SK-N-MC (cell line): ENCODE results near the gene MCRIP1.

ENCODE experiments used
- DNase-seq: peaks from one replicate; pipeline ENCODE4 v3.0.0-alpha.2; 2011; ENCODE audit warnings: low read depth, low spot score
- H3K27ac ChIP-seq: fragments of 200-600 bp; sonication (generic); 2 replicates; pipeline ENCODE4 v1.5.1; 2016; ENCODE audit warnings: mixed run types
- H3K36me3 ChIP-seq: fragments of 200-600 bp; sonication (generic); 2 replicates; pipeline ENCODE4 v1.6.1; 2017; ENCODE audit warnings: antibody characterized with exemption, low read length, mixed read lengths; ENCODE audit not compliant: insufficient read depth
- H3K4me3 ChIP-seq: fragments of 200-600 bp; sonication (generic); 2 replicates; pipeline ENCODE4 v1.5.1; 2016
- H3K9ac ChIP-seq: fragments of 200-600 bp; sonication (generic); 2 replicates; pipeline ENCODE4 v1.8.0; 2017; ENCODE audit warnings: mixed run types, mixed read lengths; ENCODE audit not compliant: insufficient read length
- H3K9me3 ChIP-seq: fragments of 200-600 bp; sonication (generic); 2 replicates; pipeline ENCODE4 v1.6.1; 2017; ENCODE audit warnings: low read depth, mild to moderate bottlenecking, antibody characterized with exemption, low read length, moderate library complexity, mixed read lengths
- EZH2 ChIP-seq: fragments of 200-600 bp; sonication (generic); IDR thresholded peaks from one replicate; pipeline ENCODE4 v1.6.1; 2017; ENCODE audit warnings: antibody characterized with exemption
- FOXP2 ChIP-seq: optimal IDR thresholded peaks from 2 replicates; pipeline ENCODE3; 2011; ENCODE audit warnings: mild to moderate bottlenecking, moderate library complexity; ENCODE audit not compliant: insufficient read depth; ENCODE audit errors: extremely low read length, control extremely low read depth
- POLR2AphosphoS5 ChIP-seq: IDR thresholded peaks from 2 replicates; pipeline ENCODE4 v1.6.1; 2012; ENCODE audit warnings: mild to moderate bottlenecking, low read depth, low read length, borderline replicate concordance

Gene MCRIP1

DNA sequence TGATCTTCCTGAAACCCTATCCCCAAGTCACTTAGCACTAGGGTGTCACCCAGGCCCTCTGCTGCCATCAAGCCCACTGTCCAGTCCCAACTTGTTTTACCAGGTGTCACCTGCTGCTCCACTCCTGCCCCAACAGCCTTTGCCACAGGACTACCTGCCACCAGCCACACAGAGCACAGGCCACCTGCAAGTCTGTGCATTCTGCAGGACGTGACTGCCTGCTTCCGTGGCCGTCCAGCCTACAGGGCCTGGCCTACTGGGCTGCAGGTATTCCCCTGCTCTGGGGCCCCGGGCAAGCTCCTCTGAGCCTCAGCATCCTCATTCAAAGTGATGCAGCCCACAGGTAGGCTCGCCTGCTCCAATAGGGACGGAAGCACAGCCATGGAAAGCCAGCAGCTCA, 3.2 kb downstream of the MCRIP1 start:
- no peak overlapping the region for H3K4me3 ChIP-seq
- no peaks in the 10 kb centered on the region for H3K9me3 ChIP-seq
- TF ChIP-seq EZH2 = no peak
- TF ChIP-seq POLR2AphosphoS5 = no peak
- no peak for TF ChIP-seq FOXP2
- no peaks in the 10 kb centered on the region for H3K36me3 ChIP-seq
- H3K9ac ChIP-seq = no peak overlapping the region
- no peak overlapping the region for H3K27ac ChIP-seq
- DNase-seq = no peak

DNA sequence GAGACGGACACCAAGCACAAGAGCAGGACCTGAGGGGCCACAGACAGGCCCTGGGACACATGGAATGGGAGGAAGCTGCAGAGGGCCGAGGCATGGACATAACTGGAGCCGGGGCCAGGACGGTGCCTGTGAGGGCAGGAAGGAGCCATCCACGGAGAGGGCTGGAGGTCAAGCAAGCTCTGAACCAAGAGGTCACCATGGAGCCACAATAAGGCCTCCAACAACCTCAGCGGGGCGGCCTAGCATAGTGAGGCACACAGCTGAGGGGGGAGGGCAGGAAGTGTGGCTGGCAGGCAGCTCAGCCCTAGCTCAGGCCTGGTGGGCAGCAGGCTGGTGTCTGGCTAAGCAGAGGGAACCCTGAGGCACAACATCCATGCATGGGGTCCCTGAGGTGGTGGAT, 4.4 kb downstream of the MCRIP1 start:
- no peak overlapping the region for H3K27ac ChIP-seq
- H3K36me3 ChIP-seq = no peaks in the 10 kb centered on the region
- no peak overlapping the region for H3K4me3 ChIP-seq
- no peak for TF ChIP-seq POLR2AphosphoS5
- TF ChIP-seq EZH2 = no peak
- no peak for TF ChIP-seq FOXP2
- H3K9ac ChIP-seq = no peak overlapping the region
- DNase-seq = no peak
- no peaks in the 10 kb centered on the region for H3K9me3 ChIP-seq

DNA sequence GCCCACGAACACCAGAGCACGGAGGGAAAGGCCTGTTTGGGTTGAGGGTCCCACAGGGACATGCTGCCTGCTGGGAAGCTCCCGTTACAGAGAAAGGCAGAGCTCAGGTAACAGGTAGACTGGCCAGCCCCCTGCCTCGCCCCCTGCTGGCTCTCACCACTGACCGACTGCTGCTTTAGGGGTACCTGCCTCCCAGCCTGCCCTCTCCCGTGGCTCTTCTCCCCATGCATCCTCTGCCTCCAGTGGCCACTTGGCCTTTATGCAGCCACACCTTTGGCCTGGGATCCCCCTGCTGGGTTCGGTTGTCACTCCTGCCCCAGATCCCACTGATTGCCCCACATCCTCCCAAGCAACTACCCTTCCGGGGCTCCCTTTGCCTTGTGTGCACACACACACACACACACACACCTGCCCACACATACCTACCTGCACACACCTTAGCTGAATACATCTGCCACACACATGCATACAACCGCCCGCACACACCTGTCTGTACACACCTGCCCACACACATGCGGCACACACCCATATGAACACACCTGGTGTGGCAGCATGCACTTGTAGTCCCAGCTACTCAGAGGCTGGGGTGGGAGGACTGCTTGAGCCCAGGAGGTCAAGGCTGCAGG, 7.1 kb downstream of the MCRIP1 start:
- no peaks in the 10 kb centered on the region for H3K9me3 ChIP-seq
- H3K36me3 ChIP-seq = no peaks in the 10 kb centered on the region
- H3K4me3 ChIP-seq = no peak overlapping the region
- DNase-seq = no peak
- H3K9ac ChIP-seq = no peak overlapping the region
- no peak for TF ChIP-seq FOXP2
- TF ChIP-seq POLR2AphosphoS5 = no peak
- no peak for TF ChIP-seq EZH2
- no peak overlapping the region for H3K27ac ChIP-seq

DNA sequence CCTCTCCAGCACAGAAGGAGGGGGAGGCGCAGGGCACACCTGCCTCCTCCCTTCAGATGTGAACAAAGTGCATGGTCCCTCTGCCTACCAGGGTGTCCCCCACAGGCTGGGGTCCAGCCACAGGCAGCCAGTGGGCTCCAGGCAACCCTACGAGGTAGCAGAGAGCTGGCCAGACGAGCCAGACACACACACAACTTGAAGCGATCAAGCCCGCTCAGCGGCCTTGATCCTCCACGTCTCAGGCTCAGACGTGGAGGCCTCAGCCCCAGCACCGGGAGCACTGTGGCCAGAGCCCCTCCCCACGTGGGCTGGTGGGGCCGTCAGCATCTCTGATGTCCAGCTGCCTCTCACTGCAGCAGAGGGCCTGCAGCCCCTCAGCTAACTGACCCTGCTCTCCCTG, 8.5 kb downstream of the MCRIP1 start:
- Histone ChIP-seq H3K9ac (no peak overlapping the region), H3K36me3 (no peaks in the 10 kb centered on the region), H3K27ac (no peak overlapping the region), H3K9me3 (no peaks in the 10 kb centered on the region), H3K4me3 (no peak overlapping the region)
- TF ChIP-seq EZH2 (no peak), POLR2AphosphoS5 (no peak), FOXP2 (no peak)
- no peak for DNase-seq

- Histone ChIP-seq H3K9ac (no peak overlapping the region), H3K4me3 (no peak overlapping the region), H3K27ac (no peak overlapping the region), H3K9me3 (no peaks in the 10 kb centered on the region), H3K36me3 (no peaks in the 10 kb centered on the region)
- no peak for TF ChIP-seq FOXP2
- TF ChIP-seq EZH2 = no peak
- TF ChIP-seq POLR2AphosphoS5 = no peak
- no peak for DNase-seq
These were observed 9.1 kb downstream of the MCRIP1 start for GRCh38 chr17:81823820-81824550.

DNA sequence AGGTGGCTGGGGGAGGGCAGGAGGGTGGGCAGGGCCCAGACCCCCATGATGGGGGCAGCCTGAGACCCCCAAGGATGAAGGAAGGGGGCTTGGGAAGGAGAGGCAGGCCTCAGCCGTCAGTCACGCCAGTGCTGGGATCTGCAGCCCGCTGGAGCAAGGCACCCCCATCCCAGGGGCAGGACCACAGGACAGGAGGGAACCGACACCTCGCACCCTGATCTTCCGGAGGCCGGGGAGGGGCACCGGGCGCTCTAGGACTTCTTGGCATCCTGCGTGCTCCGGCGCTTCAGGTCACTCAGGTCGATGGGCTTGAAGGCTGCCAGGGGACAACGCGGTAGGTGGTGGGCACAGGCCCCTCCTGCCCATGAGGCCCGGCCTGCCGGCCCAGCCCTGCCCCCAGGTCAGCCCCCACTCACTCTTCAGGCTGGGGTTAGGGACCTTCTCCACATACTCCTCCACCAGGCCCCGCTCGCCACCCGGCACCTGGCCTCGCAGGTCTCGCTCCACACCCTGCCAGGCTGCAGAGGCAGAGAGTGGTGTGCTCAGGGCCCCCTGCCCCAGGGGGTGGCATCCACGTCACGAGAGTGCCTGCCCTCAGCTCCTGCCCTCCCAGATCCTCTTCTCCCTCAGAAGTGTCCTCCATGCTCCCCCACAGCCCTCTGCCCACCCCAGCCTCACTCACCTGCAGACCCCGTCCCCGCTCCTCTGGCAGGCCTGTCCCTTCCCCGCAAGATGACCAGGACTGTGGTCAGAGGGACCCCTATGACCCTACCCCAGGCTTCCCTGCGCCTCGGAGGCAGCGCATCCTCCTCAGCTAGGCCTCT, 9.9 kb downstream of the MCRIP1 start:
- H3K27ac ChIP-seq = no peak overlapping the region
- no peak for DNase-seq
- no peak overlapping the region for H3K9ac ChIP-seq
- TF ChIP-seq FOXP2 (no peak), EZH2 (no peak), POLR2AphosphoS5 (no peak)
- H3K36me3 ChIP-seq = no peaks in the 10 kb centered on the region
- H3K9me3 ChIP-seq = no peaks in the 10 kb centered on the region
- H3K4me3 ChIP-seq = no peak overlapping the region

- Histone ChIP-seq H3K9ac (peak overlapping the region; percentile 23), H3K9me3 (no peaks in the 10 kb centered on the region), H3K36me3 (no peaks in the 10 kb centered on the region), H3K4me3 (peak overlapping the region; percentile 56), H3K27ac (peak overlapping the region; percentile 82)
- TF ChIP-seq FOXP2 (no peak), POLR2AphosphoS5 (no peak), EZH2 (no peak)
- no peak for DNase-seq
These were observed 10.8 kb downstream of the MCRIP1 start for GRCh38 chr17:81822312-81822637.

- no peak for TF ChIP-seq EZH2
- TF ChIP-seq POLR2AphosphoS5 = peak; percentile 45
- TF ChIP-seq FOXP2 = peak; percentile 67
- no peak for DNase-seq
- Histone ChIP-seq H3K4me3 (peak overlapping the region; percentile 56), H3K9me3 (no peaks in the 10 kb centered on the region), H3K27ac (peak overlapping the region; percentile 82), H3K9ac (peak overlapping the region; percentile 23), H3K36me3 (no peaks in the 10 kb centered on the region)
These were observed 11.3 kb downstream of the MCRIP1 start for GRCh38 chr17:81821603-81822311.
